Hepatocyte (in vitro differentiated cells): Measurements from ENCODE around the gene HK2.

Experiments
- EZH2 ChIP-seq: fragments of 200-600 bp; sonication (generic); IDR thresholded peaks from 2 replicates; pipeline ENCODE4 v1.6.1; 2016; ENCODE audit warnings: antibody characterized with exemption, mild to moderate bottlenecking, borderline replicate concordance
- TF ChIP-seq, protein P1 (sequence below): fragments of 200-600 bp; sonication (generic); IDR thresholded peaks from 2 replicates; pipeline ENCODE4 v1.5.1; 2016; ENCODE audit warnings: antibody characterized with exemption, mild to moderate bottlenecking; ENCODE audit not compliant: poor library complexity

DNA sequence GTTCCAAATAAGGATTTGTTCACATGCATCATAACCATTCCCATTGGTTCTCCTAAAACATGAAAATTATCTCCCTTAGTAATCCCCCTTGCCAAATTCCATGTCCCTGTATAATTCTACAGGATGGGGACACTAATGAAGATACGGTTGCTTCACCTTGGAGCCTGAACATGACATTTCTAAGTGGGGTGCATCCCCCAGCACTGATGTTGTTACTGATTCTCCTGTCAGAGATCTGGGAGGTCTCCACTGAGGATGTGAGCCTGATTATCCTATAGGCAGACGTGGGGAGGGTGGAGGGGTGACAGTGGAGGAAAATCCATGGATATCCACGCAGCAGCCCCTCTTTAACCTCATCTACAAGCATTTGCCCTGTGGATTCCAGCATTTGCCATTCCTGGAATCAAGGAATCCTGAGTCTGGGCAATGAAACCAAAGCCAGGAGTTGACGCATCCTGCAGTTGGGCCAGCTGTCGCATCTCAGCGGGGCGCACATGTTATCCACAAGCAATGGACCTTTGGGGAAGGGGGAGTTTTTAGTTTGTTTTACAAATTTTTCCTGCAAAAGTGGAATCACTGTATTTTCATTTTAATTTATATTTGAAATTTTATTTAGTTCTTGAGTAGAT lies 57.3 kb downstream of the HK2 start:
- no peak for TF ChIP-seq EZH2
- TF ChIP-seq, protein P1, sequence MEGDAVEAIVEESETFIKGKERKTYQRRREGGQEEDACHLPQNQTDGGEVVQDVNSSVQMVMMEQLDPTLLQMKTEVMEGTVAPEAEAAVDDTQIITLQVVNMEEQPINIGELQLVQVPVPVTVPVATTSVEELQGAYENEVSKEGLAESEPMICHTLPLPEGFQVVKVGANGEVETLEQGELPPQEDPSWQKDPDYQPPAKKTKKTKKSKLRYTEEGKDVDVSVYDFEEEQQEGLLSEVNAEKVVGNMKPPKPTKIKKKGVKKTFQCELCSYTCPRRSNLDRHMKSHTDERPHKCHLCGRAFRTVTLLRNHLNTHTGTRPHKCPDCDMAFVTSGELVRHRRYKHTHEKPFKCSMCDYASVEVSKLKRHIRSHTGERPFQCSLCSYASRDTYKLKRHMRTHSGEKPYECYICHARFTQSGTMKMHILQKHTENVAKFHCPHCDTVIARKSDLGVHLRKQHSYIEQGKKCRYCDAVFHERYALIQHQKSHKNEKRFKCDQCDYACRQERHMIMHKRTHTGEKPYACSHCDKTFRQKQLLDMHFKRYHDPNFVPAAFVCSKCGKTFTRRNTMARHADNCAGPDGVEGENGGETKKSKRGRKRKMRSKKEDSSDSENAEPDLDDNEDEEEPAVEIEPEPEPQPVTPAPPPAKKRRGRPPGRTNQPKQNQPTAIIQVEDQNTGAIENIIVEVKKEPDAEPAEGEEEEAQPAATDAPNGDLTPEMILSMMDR: no peak
